Heart left ventricle (tissue), 16 donors: ENCODE results near the gene VGLL3. TPM values are rescaled to one million over a fixed set of nuclear protein-coding genes. Genes with fewer than 3 reads are reported as not detected.

Experiments used
- ATAC-seq, 4 donors: fragments of 200-7000 bp; cut with Tn5 transposase; one replicate each; pipeline ENCODE4 v1.9.1; 2020 to 2022; ENCODE audit warnings: moderate library complexity in 4 of 4, mild to moderate bottlenecking in 3 of 4, moderate number of reproducible peaks in 1 of 4
- DNase-seq, 5 donors: peaks; one replicate each; pipeline ENCODE4 v3.0.0-alpha.2; 2020
- H3K27ac ChIP-seq, 12 donors: fragments of 200-600 bp; sonication (generic) in 4 of 12; one replicate each; pipeline versions ENCODE4 v1.5.0 to v1.8.0; 2016 to 2022; ENCODE audit warnings: mild to moderate bottlenecking in 2 of 12
- H3K27me3 ChIP-seq, 9 donors: fragments of 200-600 bp; sonication (generic) in 2 of 9; one replicate each; pipeline versions ENCODE4 v1.5.1 to v1.8.0; 2016 to 2022; ENCODE audit warnings: mild to moderate bottlenecking in 3 of 9
- H3K36me3 ChIP-seq, 9 donors: fragments of 200-600 bp; sonication (generic) in 2 of 9; one replicate each; pipeline versions ENCODE4 v1.5.0 to v1.8.0; 2018 to 2022; ENCODE audit warnings: mild to moderate bottlenecking in 2 of 9
- H3K4me1 ChIP-seq, 12 donors: fragments of 200-600 bp; sonication (generic) in 4 of 12; one replicate each; pipeline versions ENCODE4 v1.5.0 to v1.8.0; 2016 to 2022; ENCODE audit warnings: mild to moderate bottlenecking in 3 of 12
- H3K4me3 ChIP-seq, 12 donors: fragments of 200-600 bp; sonication (generic) in 4 of 12; one replicate each; pipeline versions ENCODE4 v1.5.0 to v1.8.0; 2017 to 2022; ENCODE audit warnings: mild to moderate bottlenecking in 9 of 12, moderate library complexity in 4 of 12
- H3K9me3 ChIP-seq, 12 donors: fragments of 200-600 bp; sonication (generic) in 4 of 12; one replicate each; pipeline versions ENCODE4 v1.5.0 to v1.8.0; 2016 to 2022; ENCODE audit warnings: mild to moderate bottlenecking in 1 of 12
- CTCF ChIP-seq, 12 donors: fragments of 200-600 bp; sonication (generic) in 4 of 12; IDR thresholded peaks; one replicate each; pipeline versions ENCODE4 v1.5.0 to v1.8.0; 2018 to 2022; ENCODE audit warnings: antibody characterized with exemption in 12 of 12, mild to moderate bottlenecking in 5 of 12
- POLR2A ChIP-seq, 2 donors: fragments of 450-650 bp; IDR thresholded peaks; one replicate each; pipeline ENCODE4 v1.6.1; 2017; ENCODE audit warnings: antibody characterized with exemption in 2 of 2, mild to moderate bottlenecking in 2 of 2, moderate library complexity in 2 of 2
- WGBS, 4 donors: extraction: QIAGEN DNeasy Blood & Tissue Kit in 2 of 4; methylation state at CpG; one replicate each; pipeline versions ENCODE4 v1.1.5 to v1.1.7; 2013 to 2018; 5-methylcytosine and 5-hydroxymethylcytosine counted together
- intact Hi-C, 10 donors: fragments of 100-400 bp; cut with DNase I; formaldehyde crosslinking; loops; one replicate each; pipeline versions ENCODE4 v1.11.1 to v1.14.2; 2022
- polyA plus RNA-seq, 2 donors: library from polyadenylated mRNA; stranded (reverse); fragments of 200-250 nt; gene quantifications; one replicate each; pipeline ENCODE4 v1.2.3, GENCODE V29; 2013
- total RNA-seq, 9 donors: library from RNA; depleted of rRNA in 2 of 9; stranded (reverse); fragments of >200 nt in 2 of 9; fragmentation: NEBNext Ultra II Directional in 3 of 9; extraction: Animal tissue kit (Norgen Biotek cat#: 25700) in 3 of 9; gene quantifications; one replicate each; pipeline versions ENCODE4 v1.1.0 to v1.2.4, GENCODE V29; 2016 to 2023
- donor health status: ischemic (EF 13 %, LVEDD 7.1; RV severe dilation, severe dysfunction).
- donor health status: healthy with polysubstance abuse.
- donor health status: DM: no; HTN: yes; CAD: no.
- donor health status: DM: no; HTN: no; CAD: no.
- donor health status: ischemic (EF 25% LVEDD 6.9; RV normal size, moderate dysfunction).
- donor health status: ischemic (EF 25% LVEDD 5.7; RV mildly dilated, moderate dysfunction).
- donor health status: healthy.
- donor health status: DM: yes; HTN: yes; CAD: no.
- donor health status: ischemic (EF 35%, LVEDD 5.7; RV mildly dilated, moderate dysfunction).
- donor health status: nonischemic (EF 11% LVEDD 7.7; RV severe dilation, severe dysfunction).
- donor health status: DM: yes; HTN: yes; CAD: no.
- donor health status: PGD.
- donor health status: ischemic (EF 29% LVEDD 5.4; RV normal size, mild dysfunction).
- donor health status: nonischemic (EF 23%, LVEDD 6.1; RV moderate dilation, normal function).

Gene VGLL3
- total and polyA plus RNA-seq, 11 donors: 0.65 to 25.4 (median 6.3) TPM

DNA sequence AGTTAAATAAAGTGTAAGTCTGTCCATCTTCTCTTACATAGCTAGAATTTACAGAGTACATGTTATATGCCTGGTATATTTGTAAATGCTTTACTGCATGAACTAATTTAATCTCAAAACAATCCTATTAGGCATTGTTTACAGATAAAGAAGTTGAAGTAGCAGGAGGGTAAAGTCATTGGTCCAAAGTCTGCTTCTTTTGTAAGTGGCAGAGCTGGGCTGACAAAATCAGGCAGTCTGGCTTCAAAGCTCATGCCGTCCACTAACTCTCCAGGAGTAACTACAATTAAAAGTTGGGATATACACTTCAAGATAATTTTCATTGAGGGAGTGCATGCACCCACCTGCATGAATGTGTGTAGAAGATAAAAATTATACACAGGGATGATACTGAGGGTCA, 27.3 kb downstream of the VGLL3 start:
- TF ChIP-seq POLR2A (IDR thresholded peaks at IDR 0.05): no peak
- TF ChIP-seq CTCF (IDR thresholded peaks at IDR 0.05): no peak
- Histone ChIP-seq H3K4me1 (no peaks in the 10 kb centered on the region), H3K27ac (no peak overlapping the region), H3K27me3 (no peaks in the 10 kb centered on the region), H3K9me3 (peaks cover 0 to 4% (median 0%) of the 10 kb centered on the region in 12 donors), H3K4me3 (no peak overlapping the region), H3K36me3 (peaks cover 0 to 14% (median 0%) of the 10 kb centered on the region in 9 donors)
- intact Hi-C loops: no loop called here
- 29 to 92% (median 84%) methylated on average over 1 of the region's 1 CpG for WGBS, 4 donors
- DNase-seq (no peak), ATAC-seq (no peak)

DNA sequence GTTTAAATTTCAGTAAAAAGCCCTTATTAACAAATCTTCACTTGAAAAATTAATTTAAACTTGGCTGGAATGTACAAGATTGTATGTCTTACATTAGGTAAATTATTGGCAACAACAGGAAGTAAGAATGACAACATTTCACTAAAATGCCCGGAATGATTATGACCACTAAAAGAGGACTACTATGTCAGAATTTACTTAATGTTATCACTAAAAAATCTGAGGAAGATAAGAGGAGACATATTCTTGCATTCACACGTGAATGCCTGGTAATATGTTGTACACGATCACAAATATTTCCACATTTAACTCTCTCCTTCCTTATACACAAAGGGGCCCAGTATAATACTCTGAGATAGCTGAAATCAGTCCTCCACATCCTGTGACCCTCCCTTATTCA, 29.7 kb downstream of the VGLL3 start:
- TF ChIP-seq POLR2A (IDR thresholded peaks at IDR 0.05): no peak
- no peak for TF ChIP-seq CTCF (IDR thresholded peaks at IDR 0.05)
- Histone ChIP-seq H3K4me1 (no peaks in the 10 kb centered on the region), H3K27me3 (no peaks in the 10 kb centered on the region), H3K4me3 (no peak overlapping the region), H3K27ac (no peak overlapping the region), H3K9me3 (peaks cover 0 to 4% (median 0%) of the 10 kb centered on the region in 12 donors), H3K36me3 (peaks cover 0 to 3% (median 0%) of the 10 kb centered on the region in 9 donors)
- no peak for DNase-seq
- intact Hi-C loops: no loop called here
- no peak for ATAC-seq
- WGBS, 4 donors: 32 to 41% (median 38%) methylated on average over 3 of the region's 3 CpGs

GRCh38 chr3:86960550-86960949, 30.4 kb downstream of the VGLL3 start:
- Histone ChIP-seq H3K4me1 (no peaks in the 10 kb centered on the region), H3K27ac (no peak overlapping the region), H3K4me3 (no peak overlapping the region), H3K36me3 (peaks cover 0 to 3% (median 0%) of the 10 kb centered on the region in 9 donors), H3K9me3 (peaks cover 0 to 4% (median 0%) of the 10 kb centered on the region in 12 donors), H3K27me3 (no peaks in the 10 kb centered on the region)
- DNase-seq (no peak), ATAC-seq (no peak)
- intact Hi-C loops: no loop called here
- WGBS, 4 donors: 69 to 75% (median 71%) methylated on average over 3 of the region's 3 CpGs
- no peak for TF ChIP-seq POLR2A (IDR thresholded peaks at IDR 0.05)
- no peak for TF ChIP-seq CTCF (IDR thresholded peaks at IDR 0.05)

DNA sequence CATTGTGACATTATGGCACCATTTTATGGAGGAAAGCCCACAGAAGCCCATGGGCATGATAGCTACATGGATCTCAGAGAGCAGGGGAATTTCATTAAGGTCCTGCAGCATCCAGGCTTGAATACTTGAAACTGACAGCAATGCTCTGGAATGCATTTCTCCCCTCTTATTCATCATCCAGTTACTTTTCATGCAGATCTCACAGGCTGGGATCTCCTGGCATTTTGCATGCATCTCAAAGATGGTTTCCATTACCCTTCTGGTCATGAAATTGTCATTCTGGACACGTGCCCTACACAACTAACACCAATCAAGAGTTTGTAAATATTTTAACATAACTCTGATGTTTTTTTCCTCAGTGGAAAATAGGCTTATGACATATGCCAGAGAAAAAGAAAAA, 32.4 kb downstream of the VGLL3 start:
- Histone ChIP-seq H3K27ac (no peak overlapping the region), H3K9me3 (no peaks in the 10 kb centered on the region), H3K27me3 (no peaks in the 10 kb centered on the region), H3K4me3 (no peak overlapping the region), H3K36me3 (peaks cover 0 to 3% (median 0%) of the 10 kb centered on the region in 9 donors), H3K4me1 (peaks cover 0 to 6% (median 0%) of the 10 kb centered on the region in 12 donors)
- DNase-seq (no peak), ATAC-seq (no peak)
- 48 to 59% (median 54%) methylated on average over 1 of the region's 1 CpG for WGBS, 4 donors
- no peak for TF ChIP-seq CTCF (IDR thresholded peaks at IDR 0.05)
- no peak for TF ChIP-seq POLR2A (IDR thresholded peaks at IDR 0.05)
- intact Hi-C loops: no loop called here
